IPS DF 6.9 (cell line): ENCODE measurements around the gene SMG6.
"Not testable (repeated sequence)": the region's sequence is repeated elsewhere in the genome, so short reads cannot be mapped to it uniquely, and the experiment has no call there.

Experiments used
- DNase-seq: peaks from one replicate; pipeline ENCODE4 v3.0.0-alpha.2; 2013; ENCODE audit warnings: low read depth, low spot score
- H3K27ac ChIP-seq: one replicate; pipeline ENCODE4 v1.5.1; 2013; ENCODE audit warnings: low read length, control low read depth
- H3K27me3 ChIP-seq: 2 replicates; pipeline ENCODE4 v1.6.1; 2013; ENCODE audit warnings: mild to moderate bottlenecking, low read length; ENCODE audit not compliant: control insufficient read depth, insufficient read depth
- H3K36me3 ChIP-seq: 2 replicates; pipeline ENCODE4 v1.6.1; 2013; ENCODE audit warnings: low read length; ENCODE audit not compliant: control insufficient read depth, insufficient read depth
- H3K4me1 ChIP-seq: 2 replicates; pipeline ENCODE4 v1.6.1; 2013; ENCODE audit warnings: low read length; ENCODE audit not compliant: control insufficient read depth, insufficient read depth
- H3K4me3 ChIP-seq: 2 replicates; pipeline ENCODE4 v1.5.1; 2013; ENCODE audit warnings: mild to moderate bottlenecking, low read length
- H3K9me3 ChIP-seq: 2 replicates; pipeline ENCODE4 v1.6.1; 2013; ENCODE audit warnings: low read length, inconsistent platforms; ENCODE audit not compliant: control insufficient read depth, insufficient read depth
- WGBS: extraction: QIAGEN DNeasy Blood & Tissue Kit; methylation state at CpG from one replicate; pipeline ENCODE4 v1.1.7; 2013; ENCODE audit warnings: mixed read lengths, missing lambda C conversion rate; ENCODE audit not compliant: insufficient read length, insufficient coverage; 5-methylcytosine and 5-hydroxymethylcytosine counted together

The SMG6 gene

DNA sequence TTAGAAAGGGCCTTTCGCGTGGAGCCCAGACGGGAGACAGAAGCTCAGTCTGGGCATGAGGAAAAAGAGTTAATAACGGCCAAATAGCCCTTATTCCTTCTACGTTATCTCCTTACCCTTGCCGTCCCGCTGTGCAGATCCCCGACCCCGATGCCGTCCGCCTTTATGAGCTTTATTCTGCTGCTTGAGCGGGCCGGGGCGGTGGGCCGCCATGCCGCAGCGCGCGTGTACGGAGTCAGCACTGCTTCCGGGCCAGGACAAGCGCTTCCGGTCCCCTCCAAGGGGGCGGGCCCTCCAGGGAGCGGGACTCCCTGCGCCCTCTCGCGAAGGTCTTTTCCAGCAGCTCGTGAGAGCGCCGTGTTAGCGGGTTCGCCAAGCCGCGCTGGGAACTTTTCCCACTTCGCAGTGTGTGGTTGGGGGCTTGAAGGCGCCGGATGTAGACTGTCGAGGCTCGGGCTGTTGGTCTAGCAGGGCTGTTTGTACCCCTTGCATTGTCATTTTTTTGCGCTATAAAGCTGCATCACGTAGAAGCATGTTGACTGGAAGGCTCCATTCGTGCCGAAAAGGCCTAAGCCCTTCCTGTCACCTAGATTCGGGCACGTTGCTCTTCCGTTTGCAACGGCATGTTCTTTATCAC lies 32.7 kb upstream of the SMG6 start, which contains the start of gene TSR1:
Gene TSR1 (minus strand): TSS at position 243 of the 637 bp plus-strand sequence. CDS start 30 bp downstream, at position 213.
- H3K4me1 ChIP-seq = no peaks in the 10 kb centered on the region; the same call in 1 of the 2 replicates
- peak; percentile 79 for DNase-seq
- peaks cover 28% of the 10 kb centered on the region for H3K36me3 ChIP-seq
- H3K27ac ChIP-seq = no peak within 1 kb of the TSS
- no peaks in the 10 kb centered on the region for H3K27me3 ChIP-seq
- peak within 1 kb of the TSS; percentile 94 for H3K4me3 ChIP-seq
- no peaks in the 10 kb centered on the region for H3K9me3 ChIP-seq
- WGBS = no CpG with 5 or more reads among the region's 48 CpGs

- no peak for DNase-seq
- H3K27ac ChIP-seq = no peak overlapping the region
- no peaks in the 10 kb centered on the region for H3K27me3 ChIP-seq
- no CpG with 5 or more reads among the region's 17 CpGs for WGBS
- peaks cover 33% of the 10 kb centered on the region for H3K36me3 ChIP-seq
- H3K4me1 ChIP-seq = no peaks in the 10 kb centered on the region; the same call in 1 of the 2 replicates
- H3K9me3 ChIP-seq = no peaks in the 10 kb centered on the region
- peak overlapping the region; percentile 94 for H3K4me3 ChIP-seq
Measured at GRCh38 chr17:2335726-2336214, 32.2 kb upstream of the SMG6 start.

GRCh38 chr17:2331303-2331702 lies 27.7 kb upstream of the SMG6 start:
- Histone ChIP-seq H3K4me3 (no peak overlapping the region), H3K27ac (no peak overlapping the region), H3K9me3 (no peaks in the 10 kb centered on the region), H3K36me3 (peaks cover 50% of the 10 kb centered on the region), H3K4me1 (no peaks in the 10 kb centered on the region; the same call in 1 of the 2 replicates), H3K27me3 (no peaks in the 10 kb centered on the region)
- WGBS = no CpG with 5 or more reads among the region's 3 CpGs
- DNase-seq = no peak

GRCh38 chr17:2323629-2324314 lies 20.2 kb upstream of the SMG6 start:
- DNase-seq = no peak
- H3K36me3 ChIP-seq = peaks cover 18% of the 10 kb centered on the region; the same call in 1 of the 2 replicates
- no peaks in the 10 kb centered on the region for H3K9me3 ChIP-seq
- WGBS = no CpG with 5 or more reads among the region's 2 CpGs
- H3K4me3 ChIP-seq = no peak overlapping the region
- no peak overlapping the region for H3K27ac ChIP-seq
- H3K4me1 ChIP-seq = no peaks in the 10 kb centered on the region
- H3K27me3 ChIP-seq = no peaks in the 10 kb centered on the region

- H3K27me3 ChIP-seq = no peaks in the 10 kb centered on the region
- H3K9me3 ChIP-seq = no peaks in the 10 kb centered on the region
- no peak for DNase-seq
- peaks cover 18% of the 10 kb centered on the region; the same call in 1 of the 2 replicates for H3K36me3 ChIP-seq
- H3K4me1 ChIP-seq = no peaks in the 10 kb centered on the region
- WGBS = no CpG with 5 or more reads among the region's 1 CpG
- no peak overlapping the region for H3K27ac ChIP-seq
- no peak overlapping the region for H3K4me3 ChIP-seq
Measured at GRCh38 chr17:2321399-2321798, 17.8 kb upstream of the SMG6 start.

DNA sequence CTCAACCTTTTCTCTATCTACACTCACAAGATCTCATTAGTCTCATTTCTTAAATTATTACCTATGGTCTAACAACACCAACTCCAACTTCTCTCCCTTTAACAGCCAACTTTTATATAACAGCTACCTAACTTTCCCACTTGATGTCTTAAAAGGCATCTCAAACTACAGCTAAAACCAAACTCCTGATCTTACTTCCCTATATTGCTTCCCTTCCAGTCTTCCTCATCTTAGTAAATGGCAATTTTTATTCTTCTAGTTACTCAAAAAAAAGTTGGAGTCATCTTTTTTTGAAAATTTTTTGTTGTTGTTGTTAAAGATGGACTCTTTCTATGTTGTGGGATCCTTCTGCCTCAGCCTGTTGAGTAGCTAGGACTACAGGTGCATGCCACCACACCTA lies 15.5 kb upstream of the SMG6 start:
- Histone ChIP-seq H3K27ac (no peak overlapping the region), H3K4me1 (no peaks in the 10 kb centered on the region), H3K4me3 (no peak overlapping the region), H3K27me3 (no peaks in the 10 kb centered on the region), H3K36me3 (peaks cover 11% of the 10 kb centered on the region; the same call in 1 of the 2 replicates), H3K9me3 (no peaks in the 10 kb centered on the region)
- no peak for DNase-seq

DNA sequence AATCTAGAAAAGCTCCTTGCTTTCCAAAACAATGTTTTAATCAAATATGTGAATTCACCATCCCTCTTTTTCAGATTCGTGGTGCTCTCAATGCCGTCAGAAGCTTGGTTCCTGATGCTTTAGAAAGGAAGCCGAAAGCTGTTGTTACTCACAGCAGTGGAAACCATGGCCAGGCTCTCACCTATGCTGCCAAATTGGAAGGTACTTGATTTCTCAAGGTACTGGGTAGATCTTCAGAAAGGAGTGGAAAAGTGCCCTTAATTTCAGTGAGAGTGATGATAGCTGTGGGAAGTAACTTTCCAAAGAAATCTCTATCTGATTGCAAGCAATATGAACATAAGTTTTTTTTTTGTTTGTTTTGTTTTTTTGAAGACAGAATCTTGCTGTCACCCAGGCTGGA lies 14.2 kb upstream of the SMG6 start:
- Histone ChIP-seq H3K4me1 (no peaks in the 10 kb centered on the region), H3K27me3 (no peaks in the 10 kb centered on the region), H3K36me3 (no peaks in the 10 kb centered on the region), H3K4me3 (no peak overlapping the region), H3K27ac (no peak overlapping the region), H3K9me3 (no peaks in the 10 kb centered on the region)
- DNase-seq = no peak
- no CpG with 5 or more reads among the region's 3 CpGs for WGBS

- not testable (repeated sequence) for H3K36me3 ChIP-seq, H3K27me3 ChIP-seq, H3K9me3 ChIP-seq, DNase-seq, H3K27ac ChIP-seq, H3K4me3 ChIP-seq, H3K4me1 ChIP-seq
- WGBS = no CpG with 5 or more reads among the region's 7 CpGs
Measured at GRCh38 chr17:2316916-2317205, 13.3 kb upstream of the SMG6 start.

GRCh38 chr17:2312736-2313135 lies 9.2 kb upstream of the SMG6 start:
- no CpG with 5 or more reads among the region's 5 CpGs for WGBS
- no peak overlapping the region for H3K27ac ChIP-seq
- H3K9me3 ChIP-seq = no peaks in the 10 kb centered on the region
- no peaks in the 10 kb centered on the region for H3K4me1 ChIP-seq
- DNase-seq = no peak
- H3K27me3 ChIP-seq = no peaks in the 10 kb centered on the region
- H3K4me3 ChIP-seq = no peak overlapping the region
- H3K36me3 ChIP-seq = no peaks in the 10 kb centered on the region

DNA sequence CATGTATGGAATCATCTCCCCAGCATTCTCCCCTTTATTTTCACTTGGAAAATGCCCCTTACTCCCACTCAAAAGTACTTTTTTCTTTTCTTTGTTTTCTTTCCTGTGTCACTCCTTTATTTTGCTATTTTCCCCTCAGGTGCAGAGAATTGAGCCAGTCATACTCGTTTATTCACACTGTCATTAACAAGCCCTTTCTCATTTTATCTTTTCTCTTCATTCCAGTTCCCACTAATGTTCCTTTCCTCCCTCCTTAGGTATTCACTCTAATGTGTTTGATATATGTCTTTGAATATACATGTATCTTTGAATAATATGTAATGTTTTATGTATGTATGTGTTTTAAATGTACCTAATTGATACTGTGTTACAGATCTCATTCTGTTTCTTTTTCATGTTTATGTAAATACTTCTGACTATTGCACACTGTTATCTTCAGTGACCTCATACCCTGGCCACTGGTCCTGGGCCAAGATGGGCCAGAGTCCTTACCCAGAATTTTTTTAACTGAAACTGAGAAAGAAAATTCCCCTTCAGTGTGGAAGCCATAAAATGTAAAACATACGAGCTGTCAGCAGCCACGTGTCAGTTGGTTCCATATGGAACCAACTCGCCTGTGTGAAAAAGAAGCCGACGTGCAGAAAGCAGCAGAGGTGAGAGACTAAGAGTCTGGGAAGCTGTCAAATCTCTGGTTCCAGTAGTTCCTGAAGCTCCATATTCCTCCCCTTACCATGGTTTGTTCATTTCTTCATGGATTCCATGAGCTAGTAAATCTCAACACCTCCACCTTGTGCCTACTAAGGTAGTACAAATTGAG lies 6.0 kb upstream of the SMG6 start:
- Histone ChIP-seq H3K4me3 (no peak overlapping the region), H3K4me1 (no peaks in the 10 kb centered on the region), H3K27ac (no peak overlapping the region), H3K36me3 (no peaks in the 10 kb centered on the region), H3K9me3 (no peaks in the 10 kb centered on the region), H3K27me3 (no peaks in the 10 kb centered on the region)
- no peak for DNase-seq
- no CpG with 5 or more reads among the region's 6 CpGs for WGBS
